GM21515 (cell line): ENCODE results near the gene PEAR1.

Experiments
- ATAC-seq: cut with Tn5 transposase; IDR thresholded peaks from one replicate; pipeline ENCODE4 v1.9.1; 2021; ENCODE audit not compliant: unreplicated experiment

Gene PEAR1

DNA sequence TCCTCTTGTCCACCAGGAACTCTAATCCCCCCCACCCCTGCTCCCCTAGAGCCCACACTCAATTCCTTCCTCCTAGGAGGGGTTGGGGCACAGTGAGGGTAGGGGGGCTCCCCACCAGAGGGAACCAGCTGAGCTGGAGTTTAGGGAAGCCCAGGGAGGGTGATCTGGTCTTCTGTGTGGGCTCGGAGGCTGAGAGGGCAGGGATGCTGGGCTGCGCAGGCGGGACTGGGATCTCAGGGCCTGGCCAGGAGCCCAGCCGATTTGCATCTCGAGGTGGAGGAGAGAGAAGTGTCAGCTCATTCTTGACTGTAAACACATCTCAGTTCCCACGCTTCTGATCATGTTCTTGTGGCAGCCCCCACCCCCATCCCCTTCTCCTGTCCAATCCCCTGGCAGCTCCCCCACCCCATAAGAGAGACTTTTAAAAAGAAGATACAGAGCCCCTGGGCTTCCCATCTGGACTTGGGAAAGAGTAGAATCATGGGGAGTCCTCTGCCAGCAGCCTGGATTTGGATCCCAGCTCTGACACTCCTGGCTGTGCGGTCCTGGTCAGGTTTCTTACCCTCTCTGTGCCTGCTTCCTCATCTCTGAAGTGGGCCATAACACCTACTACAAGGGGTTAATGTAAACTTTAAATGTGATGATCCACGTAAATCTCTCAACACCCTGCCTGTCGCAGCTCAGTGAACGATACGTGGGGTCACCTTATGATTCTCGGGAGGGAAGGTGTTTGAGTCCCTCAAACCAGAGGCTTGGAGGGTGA lies 6.6 kb downstream of the PEAR1 start:
- ATAC-seq, result no peak

DNA sequence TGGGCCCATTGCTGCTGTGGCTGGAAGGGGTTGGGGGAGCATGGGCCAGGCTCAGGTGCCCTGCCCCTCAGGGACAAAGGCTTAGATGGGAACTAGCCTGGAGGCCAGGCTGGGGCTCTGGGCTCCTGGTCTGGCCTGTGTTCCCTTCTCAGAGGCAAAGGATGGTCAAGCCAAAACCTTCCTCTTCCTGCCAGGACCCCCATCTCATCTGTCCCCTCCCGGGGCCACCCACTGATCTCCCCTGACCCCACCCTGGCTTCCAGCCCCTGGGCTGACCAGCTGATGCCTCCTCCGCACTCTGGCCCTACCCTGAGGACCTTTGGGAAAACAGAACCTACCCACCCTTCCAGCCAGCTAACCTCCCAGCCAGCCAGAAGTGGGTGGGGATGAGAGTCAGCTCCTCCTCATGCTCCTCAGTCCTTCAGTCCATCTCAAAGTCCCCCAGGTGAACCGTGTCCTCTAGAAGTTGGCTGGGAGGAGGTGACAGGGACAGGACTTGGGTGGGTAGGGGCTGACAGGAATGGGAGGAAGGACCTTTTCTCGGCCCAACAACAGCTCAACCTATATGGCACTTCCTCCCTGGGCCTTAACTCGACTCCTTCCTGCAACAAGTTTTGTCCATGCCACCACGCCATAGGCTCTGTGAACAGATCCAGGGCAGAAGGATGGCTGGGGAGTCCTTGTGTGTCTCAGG lies 7.5 kb downstream of the PEAR1 start:
- no peak for ATAC-seq

DNA sequence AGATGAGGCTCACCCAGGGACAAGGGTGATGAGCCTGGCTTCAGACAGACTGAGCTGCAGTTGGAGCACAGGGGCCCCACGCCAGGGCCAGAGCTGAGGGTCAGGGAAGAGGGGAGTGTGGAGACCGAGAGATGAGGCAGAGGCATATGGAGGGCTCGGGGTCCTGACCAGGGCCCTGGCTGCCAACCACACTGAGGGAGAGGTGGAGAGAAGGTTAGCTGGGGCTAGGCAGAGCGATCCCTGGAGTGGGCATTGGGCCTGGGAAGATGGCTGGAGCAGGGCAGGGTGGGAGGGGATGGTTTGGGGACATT lies 8.0 kb downstream of the PEAR1 start:
- ATAC-seq, result no peak

- no peak for ATAC-seq
These were observed 8.7 kb downstream of the PEAR1 start for GRCh38 chr1:156901966-156902915.

DNA sequence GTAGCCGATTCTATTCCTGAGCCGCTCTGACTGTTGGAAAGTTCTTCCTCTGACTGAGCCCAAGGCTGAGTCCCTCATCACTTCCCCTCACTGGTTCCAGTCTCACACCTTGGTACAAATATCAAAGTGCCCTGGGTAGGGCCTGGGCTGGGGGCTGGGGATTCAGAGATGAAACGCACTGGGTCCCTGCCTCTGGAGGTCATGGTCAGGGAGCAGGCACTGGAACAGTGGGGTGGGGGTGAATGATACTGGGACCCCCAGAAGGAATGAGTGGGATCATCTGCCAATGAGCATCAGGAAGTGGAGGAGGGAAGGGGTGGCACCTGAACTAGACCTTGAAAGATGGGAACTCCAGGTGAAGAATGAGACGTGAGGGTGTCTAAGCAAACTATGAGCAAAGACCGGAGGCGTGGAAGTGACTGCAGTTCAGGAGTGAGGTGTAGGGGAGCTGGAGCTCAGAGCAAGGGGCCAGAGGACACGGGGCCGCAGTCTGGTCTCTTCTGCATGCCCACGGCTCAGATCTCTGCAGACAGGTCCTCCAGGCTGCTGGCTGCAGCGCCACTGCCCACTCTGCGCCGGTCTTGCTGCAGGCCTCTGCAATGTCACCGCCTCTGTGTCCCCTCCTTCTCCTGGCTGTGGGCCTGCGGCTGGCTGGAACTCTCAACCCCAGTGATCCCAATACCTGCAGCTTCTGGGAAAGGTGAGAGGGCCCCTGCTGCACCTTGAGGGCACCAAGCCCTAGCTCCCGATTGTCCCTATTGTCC lies 10.0 kb downstream of the PEAR1 start:
- ATAC-seq, result no peak

DNA sequence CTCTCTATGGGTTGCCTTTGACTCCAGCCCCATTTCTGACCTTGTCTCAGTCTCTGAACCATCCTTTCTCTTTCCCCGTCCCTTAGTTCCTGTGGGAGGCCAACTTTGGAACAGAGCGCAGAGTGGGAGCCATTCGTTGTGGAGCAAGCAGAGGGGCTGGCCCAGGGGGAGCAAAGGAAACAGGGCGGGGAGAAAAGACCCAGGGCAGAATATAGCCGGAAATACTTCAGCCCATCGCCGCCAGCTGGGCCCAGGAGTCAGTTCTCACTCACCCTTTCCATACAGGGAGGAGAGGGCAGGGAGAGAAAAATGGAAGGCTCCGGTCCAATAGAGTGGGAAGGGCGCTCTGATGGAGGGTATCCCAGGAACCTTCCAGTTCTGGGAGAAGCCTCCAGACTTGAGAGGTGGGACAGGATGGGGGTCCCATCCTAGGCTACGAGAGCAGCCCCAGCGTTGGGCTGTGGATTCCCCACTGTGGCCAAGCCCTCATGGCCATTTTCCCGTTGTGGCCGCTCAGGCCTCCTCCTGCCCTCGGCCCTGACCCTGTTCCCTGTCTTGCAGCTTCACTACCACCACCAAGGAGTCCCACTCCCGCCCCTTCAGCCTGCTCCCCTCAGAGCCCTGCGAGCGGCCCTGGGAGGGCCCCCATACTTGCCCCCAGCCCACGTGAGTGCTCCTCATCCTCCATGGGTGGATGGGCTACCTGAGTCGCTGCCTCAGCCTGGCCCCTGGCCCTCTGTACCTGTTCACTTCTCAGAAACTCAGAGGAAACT lies 10.9 kb downstream of the PEAR1 start:
- no peak for ATAC-seq

- no peak for ATAC-seq
These were observed 11.7 kb downstream of the PEAR1 start for GRCh38 chr1:156905176-156905575.

- no peak for ATAC-seq
These were observed 12.1 kb downstream of the PEAR1 start for GRCh38 chr1:156905651-156906050.

- ATAC-seq, result no peak
These were observed 12.8 kb downstream of the PEAR1 start for GRCh38 chr1:156906206-156906906.

DNA sequence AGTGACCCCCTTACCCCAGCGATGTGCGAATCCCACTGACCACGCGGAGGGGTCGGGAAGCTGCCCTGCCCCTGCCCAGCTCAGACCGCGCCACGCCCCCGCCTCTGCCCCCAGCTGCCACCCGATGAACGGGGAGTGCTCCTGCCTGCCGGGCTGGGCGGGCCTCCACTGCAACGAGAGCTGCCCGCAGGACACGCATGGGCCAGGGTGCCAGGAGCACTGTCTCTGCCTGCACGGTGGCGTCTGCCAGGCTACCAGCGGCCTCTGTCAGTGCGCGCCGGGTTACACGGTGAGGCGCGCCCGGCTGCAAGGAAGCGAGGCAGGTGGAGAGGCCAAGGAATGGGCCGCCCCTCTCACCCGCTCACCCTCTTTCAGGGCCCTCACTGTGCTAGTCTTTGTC lies 15.0 kb downstream of the PEAR1 start:
- ATAC-seq, result no peak

DNA sequence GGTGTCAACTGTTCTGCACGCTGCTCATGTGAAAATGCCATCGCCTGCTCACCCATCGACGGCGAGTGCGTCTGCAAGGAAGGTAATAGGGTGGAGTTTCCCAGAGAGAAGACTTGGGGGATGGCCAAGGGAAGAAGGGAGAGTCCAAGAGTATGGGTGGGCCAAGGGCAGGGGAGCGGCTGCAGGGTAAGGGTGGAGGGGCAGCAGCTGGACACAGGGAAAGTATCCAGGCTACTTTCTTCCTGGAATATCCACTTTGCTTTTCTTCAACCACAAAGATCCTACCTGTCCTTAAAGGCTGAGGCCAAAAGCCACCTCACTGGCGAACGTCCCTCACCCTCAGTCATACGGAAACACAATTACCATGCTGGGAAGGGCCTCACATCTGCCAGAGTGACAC lies 15.4 kb downstream of the PEAR1 start:
- ATAC-seq, result no peak

DNA sequence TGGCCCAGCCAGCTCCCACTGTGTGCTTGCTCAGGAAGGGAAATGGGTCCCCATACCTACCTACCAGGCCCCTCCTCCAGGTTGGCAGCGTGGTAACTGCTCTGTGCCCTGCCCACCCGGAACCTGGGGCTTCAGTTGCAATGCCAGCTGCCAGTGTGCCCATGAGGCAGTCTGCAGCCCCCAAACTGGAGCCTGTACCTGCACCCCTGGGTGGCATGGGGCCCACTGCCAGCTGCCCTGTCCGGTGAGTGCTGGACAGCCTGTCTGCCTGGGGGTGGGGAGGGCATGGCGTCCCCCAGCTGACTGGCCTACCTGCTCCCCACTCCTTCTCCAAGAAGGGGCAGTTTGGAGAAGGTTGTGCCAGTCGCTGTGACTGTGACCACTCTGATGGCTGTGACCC lies 16.2 kb downstream of the PEAR1 start:
- ATAC-seq, result no peak

DNA sequence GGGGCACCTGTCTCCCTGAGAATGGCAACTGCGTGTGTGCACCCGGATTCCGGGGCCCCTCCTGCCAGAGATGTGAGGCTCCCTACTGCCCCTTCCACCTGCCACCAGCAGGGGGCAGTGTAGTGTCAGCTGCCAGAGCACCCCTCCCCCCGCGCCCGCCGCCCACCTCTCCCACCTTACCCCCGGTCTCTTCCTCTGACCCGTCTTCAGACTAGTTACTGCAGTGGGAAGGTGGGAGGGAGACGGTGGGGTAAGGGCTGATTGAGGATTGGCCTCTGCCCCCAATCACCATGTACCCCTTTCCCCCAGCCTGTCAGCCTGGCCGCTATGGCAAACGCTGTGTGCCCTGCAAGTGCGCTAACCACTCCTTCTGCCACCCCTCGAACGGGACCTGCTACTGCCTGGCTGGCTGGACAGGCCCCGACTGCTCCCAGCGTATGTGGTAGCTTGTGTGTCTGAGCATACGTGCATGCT lies 16.8 kb downstream of the PEAR1 start:
- no peak for ATAC-seq

GRCh38 chr1:156911577-156912298 lies 18.2 kb downstream of the PEAR1 start:
- no peak for ATAC-seq

GRCh38 chr1:156912310-156912709 lies 18.8 kb downstream of the PEAR1 start:
- no peak for ATAC-seq

- no peak for ATAC-seq
These were observed 19.6 kb downstream of the PEAR1 start for GRCh38 chr1:156912861-156913808.

DNA sequence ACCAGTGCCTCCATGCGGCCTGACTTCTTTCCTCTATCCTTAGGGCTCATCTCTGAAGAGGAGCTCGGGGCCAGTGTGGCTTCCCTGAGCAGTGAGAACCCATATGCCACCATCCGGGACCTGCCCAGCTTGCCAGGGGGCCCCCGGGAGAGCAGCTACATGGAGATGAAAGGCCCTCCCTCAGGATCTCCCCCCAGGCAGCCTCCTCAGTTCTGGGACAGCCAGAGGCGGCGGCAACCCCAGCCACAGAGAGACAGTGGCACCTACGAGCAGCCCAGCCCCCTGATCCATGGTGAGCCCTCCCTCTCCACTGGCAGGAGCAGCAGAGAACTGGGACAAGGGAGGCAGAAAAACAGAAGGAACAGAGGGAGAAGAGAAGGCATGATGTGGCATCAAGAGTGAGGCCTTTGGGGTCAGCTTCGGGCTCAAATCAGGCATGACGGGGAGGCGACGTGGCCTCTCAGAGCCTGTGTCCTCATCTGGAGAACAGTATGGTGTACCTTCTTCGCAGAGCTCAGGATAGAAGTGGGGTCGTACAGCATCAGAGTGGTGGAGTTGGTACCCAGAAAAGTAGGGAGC lies 20.4 kb downstream of the PEAR1 start:
- ATAC-seq, result no peak
